ENCODE data around the gene PHOSPHO2.

DNA sequence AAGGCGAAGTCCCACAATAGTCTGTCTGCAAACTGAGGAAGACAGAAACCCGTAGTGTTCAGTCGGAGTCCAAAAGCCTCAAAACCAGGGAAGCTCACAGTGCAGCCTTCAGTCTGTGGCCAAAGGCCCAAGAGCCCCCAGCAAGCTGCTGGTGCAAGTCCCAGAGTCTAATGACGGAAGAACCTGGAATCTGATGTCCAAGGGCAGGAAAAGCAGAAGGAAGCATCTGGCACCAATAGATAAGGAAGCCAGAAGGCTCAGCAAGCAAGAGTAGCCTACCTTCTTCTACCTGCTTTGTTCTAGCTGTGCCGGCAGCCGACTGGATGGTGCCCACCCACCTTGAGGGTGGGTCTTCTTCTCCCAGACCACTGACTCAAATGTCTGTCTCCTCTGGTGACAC, 21.9 kb upstream of the PHOSPHO2 start:
- TF ChIP-seq, protein P1, sequence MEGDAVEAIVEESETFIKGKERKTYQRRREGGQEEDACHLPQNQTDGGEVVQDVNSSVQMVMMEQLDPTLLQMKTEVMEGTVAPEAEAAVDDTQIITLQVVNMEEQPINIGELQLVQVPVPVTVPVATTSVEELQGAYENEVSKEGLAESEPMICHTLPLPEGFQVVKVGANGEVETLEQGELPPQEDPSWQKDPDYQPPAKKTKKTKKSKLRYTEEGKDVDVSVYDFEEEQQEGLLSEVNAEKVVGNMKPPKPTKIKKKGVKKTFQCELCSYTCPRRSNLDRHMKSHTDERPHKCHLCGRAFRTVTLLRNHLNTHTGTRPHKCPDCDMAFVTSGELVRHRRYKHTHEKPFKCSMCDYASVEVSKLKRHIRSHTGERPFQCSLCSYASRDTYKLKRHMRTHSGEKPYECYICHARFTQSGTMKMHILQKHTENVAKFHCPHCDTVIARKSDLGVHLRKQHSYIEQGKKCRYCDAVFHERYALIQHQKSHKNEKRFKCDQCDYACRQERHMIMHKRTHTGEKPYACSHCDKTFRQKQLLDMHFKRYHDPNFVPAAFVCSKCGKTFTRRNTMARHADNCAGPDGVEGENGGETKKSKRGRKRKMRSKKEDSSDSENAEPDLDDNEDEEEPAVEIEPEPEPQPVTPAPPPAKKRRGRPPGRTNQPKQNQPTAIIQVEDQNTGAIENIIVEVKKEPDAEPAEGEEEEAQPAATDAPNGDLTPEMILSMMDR (IDR thresholded peaks at IDR 0.05; ENCODE audit: low read depth, low read length), result no peak
- TF ChIP-seq EZH2phosphoT487 (IDR thresholded peaks at IDR 0.05; ENCODE audit: low read depth), result no peak

Data from OCI-LY3 (cell line).